ENCODE data around the gene PBXIP1.

Gene PBXIP1

GRCh38 chr1:155000411-155000725, 44.5 kb upstream of the PBXIP1 start:
- peaks cover 47% of the 10 kb centered on the region for H3K4me1 ChIP-seq (ENCODE audit: control insufficient read depth, low read length)
- H4K20me1 ChIP-seq (ENCODE audit: control insufficient read depth, insufficient read depth, low read depth, low read length), result no peaks in the 10 kb centered on the region
- H3K36me3 ChIP-seq (ENCODE audit: control insufficient read depth, low read length), result no peaks in the 10 kb centered on the region

DNA sequence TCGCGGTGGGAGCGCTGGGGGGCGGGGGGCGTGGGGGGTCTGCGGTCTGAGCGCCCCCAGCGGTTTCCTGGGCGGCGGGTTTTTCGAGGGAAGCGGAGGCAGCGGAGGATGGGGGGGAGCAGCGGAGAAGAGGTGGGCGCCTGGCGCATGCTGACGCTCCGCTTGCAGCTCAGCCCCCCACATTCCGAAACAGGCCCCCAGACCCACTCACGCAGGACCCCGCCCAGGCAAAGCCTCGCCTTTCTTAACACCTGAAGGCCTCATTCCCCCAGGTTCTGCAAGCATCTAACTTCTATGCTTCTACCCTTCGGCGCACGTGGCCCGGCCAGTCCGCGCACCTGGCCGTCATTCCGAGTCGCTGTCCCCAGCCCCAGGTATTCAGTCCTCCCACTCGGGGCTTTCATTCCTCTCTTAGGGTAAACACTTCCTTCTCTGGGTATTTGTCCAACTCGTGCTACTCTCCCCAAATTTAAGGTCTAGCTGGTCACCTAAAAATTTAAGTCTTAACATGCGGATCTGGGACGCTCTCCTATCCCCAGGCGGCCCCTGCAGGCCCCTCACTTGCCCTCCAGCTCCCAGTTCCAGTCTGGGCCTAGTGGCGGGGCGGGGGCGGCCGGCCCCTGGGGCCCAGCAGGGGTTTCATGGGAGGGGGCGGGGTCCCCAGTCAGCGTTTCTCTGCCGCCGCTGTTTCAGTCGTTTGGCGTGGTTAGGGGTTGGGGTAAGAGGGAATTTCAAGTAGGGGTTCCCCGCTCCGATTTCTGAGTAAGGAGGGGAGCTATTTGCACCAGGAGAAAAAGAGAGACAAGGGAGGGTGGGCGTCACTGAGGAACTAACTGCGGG, 43.9 kb upstream of the PBXIP1 start:
- Histone ChIP-seq H3K27ac (ENCODE audit: low read depth, low read length) (peak overlapping the region; percentile 76), H3K79me2 (ENCODE audit: control insufficient read depth, low read length) (peaks cover 22% of the 10 kb centered on the region), H3K27me3 (ENCODE audit: control insufficient read depth, low read length) (no peaks in the 10 kb centered on the region), H3K36me3 (ENCODE audit: control insufficient read depth, low read length) (no peaks in the 10 kb centered on the region), H3K9me2 (replicated peaks; ENCODE audit: control insufficient read depth, low read length) (no peaks in the 10 kb centered on the region), H3F3A (ENCODE audit: control insufficient read depth, insufficient read depth) (peaks cover 30% of the 10 kb centered on the region), H3K4me1 (ENCODE audit: control insufficient read depth, low read length) (peaks cover 41% of the 10 kb centered on the region), H3K4me3 (ENCODE audit: low read length) (peak overlapping the region; percentile 92), H4K20me1 (ENCODE audit: control insufficient read depth, insufficient read depth, low read depth, low read length) (no peaks in the 10 kb centered on the region), H3K4me2 (ENCODE audit: low read length) (peak overlapping the region; percentile 81), H3K9me3 (ENCODE audit: control insufficient read depth, insufficient read depth, low read length) (no peaks in the 10 kb centered on the region)
- TF ChIP-seq EZH2phosphoT487 (IDR thresholded peaks at IDR 0.05; ENCODE audit: borderline replicate concordance, low read length), result no peak
- no peak for TF ChIP-seq CTCF (IDR thresholded peaks at IDR 0.05; ENCODE audit: low read depth, low read length, poor library complexity, severe bottlenecking)

More at GRCh38 chr1:155000411-155000725, 44.5 kb upstream of the PBXIP1 start:
- Histone ChIP-seq H3K27me3 (ENCODE audit: control insufficient read depth, low read length) (no peaks in the 10 kb centered on the region), H3K9me3 (ENCODE audit: control insufficient read depth, insufficient read depth, low read length) (no peaks in the 10 kb centered on the region), H3K4me2 (ENCODE audit: low read length) (peak overlapping the region; percentile 81), H3K4me3 (ENCODE audit: low read length) (peak overlapping the region; percentile 92), H3K79me2 (ENCODE audit: control insufficient read depth, low read length) (peaks cover 24% of the 10 kb centered on the region), H3K27ac (ENCODE audit: low read depth, low read length) (peak overlapping the region; percentile 80), H3K9me2 (replicated peaks; ENCODE audit: control insufficient read depth, low read length) (no peaks in the 10 kb centered on the region), H3F3A (ENCODE audit: control insufficient read depth, insufficient read depth) (peaks cover 33% of the 10 kb centered on the region)
- TF ChIP-seq CTCF (IDR thresholded peaks at IDR 0.05; ENCODE audit: low read depth, low read length, poor library complexity, severe bottlenecking) (no peak), EZH2phosphoT487 (IDR thresholded peaks at IDR 0.05; ENCODE audit: borderline replicate concordance, low read length) (no peak)

DNA sequence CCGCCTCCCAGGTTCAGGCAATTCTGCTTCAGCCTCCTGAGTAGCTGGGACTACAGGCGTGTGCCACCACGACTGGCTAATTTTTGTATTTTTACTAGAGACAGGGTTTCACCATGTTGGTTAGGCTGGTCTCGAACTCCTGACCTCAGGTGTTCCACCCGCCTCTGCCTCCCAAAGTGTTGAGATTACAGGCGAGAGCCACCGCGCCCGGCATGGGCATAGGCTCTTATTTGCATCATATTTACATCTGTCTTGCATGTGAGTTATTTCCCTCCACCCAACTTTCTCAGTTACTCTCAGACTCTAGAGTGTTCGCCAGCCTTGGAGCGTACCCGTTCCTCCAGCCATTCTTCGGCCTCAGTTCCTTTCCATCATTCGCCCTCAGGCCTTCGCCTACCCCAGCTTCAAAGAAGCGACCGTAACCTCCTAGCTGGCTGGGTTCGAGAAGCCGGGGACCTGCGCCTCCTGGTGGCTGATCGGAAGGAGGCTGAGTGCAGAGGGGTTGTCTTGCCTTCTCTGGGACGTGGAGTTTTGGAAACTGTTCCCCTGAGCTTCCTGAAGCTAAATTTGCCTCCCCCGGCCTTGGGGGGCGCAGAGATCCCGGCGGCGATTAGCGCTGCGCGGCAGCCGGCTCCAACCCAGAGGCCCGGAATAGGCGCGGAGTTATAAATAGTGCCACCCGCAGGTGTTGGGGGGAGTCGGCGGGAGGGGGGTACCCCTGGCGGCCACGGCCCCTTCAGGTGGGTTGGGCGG, 43.1 kb upstream of the PBXIP1 start:
- H3K4me2 ChIP-seq (ENCODE audit: low read length), result peak overlapping the region; percentile 81
- H3F3A ChIP-seq (ENCODE audit: control insufficient read depth, insufficient read depth), result peaks cover 27% of the 10 kb centered on the region
- H3K9me3 ChIP-seq (ENCODE audit: control insufficient read depth, insufficient read depth, low read length), result no peaks in the 10 kb centered on the region
- no peaks in the 10 kb centered on the region for H3K9me2 ChIP-seq (replicated peaks; ENCODE audit: control insufficient read depth, low read length)
- peaks cover 33% of the 10 kb centered on the region for H3K4me1 ChIP-seq (ENCODE audit: control insufficient read depth, low read length)
- H3K36me3 ChIP-seq (ENCODE audit: control insufficient read depth, low read length), result no peaks in the 10 kb centered on the region
- peak overlapping the region; percentile 76 for H3K27ac ChIP-seq (ENCODE audit: low read depth, low read length)
- TF ChIP-seq EZH2phosphoT487 (IDR thresholded peaks at IDR 0.05; ENCODE audit: borderline replicate concordance, low read length), result no peak
- TF ChIP-seq CTCF (IDR thresholded peaks at IDR 0.05; ENCODE audit: low read depth, low read length, poor library complexity, severe bottlenecking), result peak; percentile 97
- no peaks in the 10 kb centered on the region for H3K27me3 ChIP-seq (ENCODE audit: control insufficient read depth, low read length)
- H4K20me1 ChIP-seq (ENCODE audit: control insufficient read depth, insufficient read depth, low read depth, low read length), result no peaks in the 10 kb centered on the region
- peaks cover 14% of the 10 kb centered on the region for H3K79me2 ChIP-seq (ENCODE audit: control insufficient read depth, low read length)
- H3K4me3 ChIP-seq (ENCODE audit: low read length), result peak overlapping the region; percentile 92

All from DOHH2 (cell line).